Measurements from ENCODE around the gene TIMP1. TPM values are rescaled to one million over a fixed set of nuclear protein-coding genes. Genes with fewer than 3 reads are reported as not detected.
A peak's percentile ranks its signal among the peaks of the same experiment; 100 is the strongest.

TIMP1 gene
- total and polyA plus RNA-seq, 5 experiments from 2014 or later = 31.3 to 75.5 (median 49.9) TPM

GRCh38 chrX:47613082-47613481, 30.8 kb downstream of the TIMP1 start:
- ATAC-seq (no peak), DNase-seq (no peak)
- POLR2A ChIA-PET = no interaction called here
- no peak overlapping the region for H3K27ac Mint-ChIP-seq
- H3K27me3 Mint-ChIP-seq = peaks cover 0 to 1% (median 0%) of the 10 kb centered on the region in 5 donors
- H3K4me3 Mint-ChIP-seq = no peak overlapping the region
- H3K4me1 Mint-ChIP-seq = peaks cover 3 to 5% (median 3%) of the 10 kb centered on the region in 4 donors
- H3K36me3 Mint-ChIP-seq = no peaks in the 10 kb centered on the region
- no peaks in the 10 kb centered on the region for H3K9me3 Mint-ChIP-seq

GRCh38 chrX:47614618-47615017, 32.4 kb downstream of the TIMP1 start:
- DNase-seq (no peak), ATAC-seq (no peak)
- POLR2A ChIA-PET = no interaction called here
- H3K27me3 Mint-ChIP-seq = peaks cover 0 to 4% (median 0%) of the 10 kb centered on the region in 5 donors
- no peak overlapping the region for H3K27ac Mint-ChIP-seq
- no peaks in the 10 kb centered on the region for H3K36me3 Mint-ChIP-seq
- H3K9me3 Mint-ChIP-seq = peaks cover 0 to 2% (median 0%) of the 10 kb centered on the region in 9 donors
- H3K4me3 Mint-ChIP-seq = no peak overlapping the region
- peaks cover 0 to 3% (median 2%) of the 10 kb centered on the region in 4 donors for H3K4me1 Mint-ChIP-seq

GRCh38 chrX:47618923-47619485, 36.8 kb downstream of the TIMP1 start:
- Mint-ChIP-seq H3K9me3 (peaks cover 0 to 2% (median 0%) of the 10 kb centered on the region in 9 donors), H3K36me3 (no peaks in the 10 kb centered on the region), H3K27me3 (peaks cover 0 to 4% (median 0%) of the 10 kb centered on the region in 5 donors), H3K4me3 (peak overlapping the region; percentile 16 to 72 (median 59)), H3K4me1 (peaks cover 5 to 19% (median 18%) of the 10 kb centered on the region in 4 donors), H3K27ac (peak overlapping the region in 1 of 10 donors; percentile 57)
- DNase-seq = no peak
- no peak for ATAC-seq
- POLR2A ChIA-PET = interaction anchor here (0.6 kb wide), 1 partner anchor 245 kb away, joined by 3 read pairs; no protein-coding TSS in a partner anchor

- peaks cover 0 to 4% (median 0%) of the 10 kb centered on the region in 5 donors for H3K27me3 Mint-ChIP-seq
- no peaks in the 10 kb centered on the region for H3K36me3 Mint-ChIP-seq
- peak; percentile 67 to 88 (median 78) for DNase-seq
- H3K27ac Mint-ChIP-seq = peak within 1 kb of the TSS in 3 of 10 donors; percentile 17 to 71 (median 57)
- peaks cover 0 to 2% (median 0%) of the 10 kb centered on the region in 9 donors for H3K9me3 Mint-ChIP-seq
- peaks cover 5 to 22% (median 21%) of the 10 kb centered on the region in 4 donors for H3K4me1 Mint-ChIP-seq
- ATAC-seq = peak; percentile 72 to 81
- H3K4me3 Mint-ChIP-seq = peak within 1 kb of the TSS; percentile 43 to 72 (median 62)
- POLR2A ChIA-PET = interaction anchor here (0.6 kb wide), 2 partner anchors 246 to 372 kb away, joined by 3 to 4 read pairs; no protein-coding TSS in a partner anchor
These were observed 37.5 kb downstream of the TIMP1 start, which contains the start of gene SYN1 for GRCh38 chrX:47619486-47620302. SYN1 (minus strand) TSS chrX:47619857; CDS start chrX:47619728, 129 bp downstream.

GRCh38 chrX:47620303-47620685, 38.1 kb downstream of the TIMP1 start:
- POLR2A ChIA-PET = interaction anchor here (0.6 kb wide), 1 partner anchor 373 kb away, joined by 4 read pairs; no protein-coding TSS in a partner anchor
- H3K4me3 Mint-ChIP-seq = peak overlapping the region in 9 of 10 donors; percentile 25 to 70 (median 43)
- peak overlapping the region in 2 of 10 donors; percentile 17 to 71 for H3K27ac Mint-ChIP-seq
- ATAC-seq (no peak), DNase-seq (no peak)
- peaks cover 7 to 22% (median 21%) of the 10 kb centered on the region in 4 donors for H3K4me1 Mint-ChIP-seq
- H3K9me3 Mint-ChIP-seq = peaks cover 0 to 2% (median 0%) of the 10 kb centered on the region in 9 donors
- peaks cover 0 to 4% (median 0%) of the 10 kb centered on the region in 5 donors for H3K27me3 Mint-ChIP-seq
- H3K36me3 Mint-ChIP-seq = no peaks in the 10 kb centered on the region

- Mint-ChIP-seq H3K27me3 (peaks cover 0 to 4% (median 0%) of the 10 kb centered on the region in 5 donors), H3K9me3 (peaks cover 0 to 2% (median 0%) of the 10 kb centered on the region in 9 donors), H3K36me3 (peaks cover 0 to 2% (median 0%) of the 10 kb centered on the region in 3 donors), H3K4me3 (peak overlapping the region in 1 of 10 donors; percentile 14), H3K27ac (no peak overlapping the region), H3K4me1 (peaks cover 7 to 23% (median 21%) of the 10 kb centered on the region in 4 donors)
- ATAC-seq = no peak
- no peak for DNase-seq
- POLR2A ChIA-PET = no interaction called here
These were observed 39.6 kb downstream of the TIMP1 start for GRCh38 chrX:47621851-47622250.

- Mint-ChIP-seq H3K36me3 (peaks cover 0 to 2% (median 0%) of the 10 kb centered on the region in 3 donors), H3K9me3 (peaks cover 0 to 2% (median 0%) of the 10 kb centered on the region in 9 donors), H3K27me3 (peaks cover 0 to 2% (median 0%) of the 10 kb centered on the region in 5 donors), H3K27ac (peak overlapping the region in 6 of 10 donors; percentile 19 to 82 (median 50)), H3K4me1 (peaks cover 7 to 34% (median 22%) of the 10 kb centered on the region in 4 donors), H3K4me3 (peak overlapping the region; percentile 79 to 92 (median 88))
- POLR2A ChIA-PET = interaction anchor here (0.5 to 2.1 kb wide), 6 partner anchors 12 to 67 kb away, joined by 3 to 13 read pairs (median 3); partner anchors contain the start of gene TIMP1
- ATAC-seq (peak; percentile 72 to 80), DNase-seq (peak in 9 of 10 donors; percentile 23 to 76 (median 50))
These were observed 41.3 kb downstream of the TIMP1 start for GRCh38 chrX:47623540-47624027.

- no peak for ATAC-seq
- POLR2A ChIA-PET = no interaction called here
- peak overlapping the region in 3 of 10 donors; percentile 14 to 54 (median 15) for H3K4me3 Mint-ChIP-seq
These were observed 43.1 kb downstream of the TIMP1 start for GRCh38 chrX:47625365-47625764.

GRCh38 chrX:47628982-47629381, 46.7 kb downstream of the TIMP1 start:
- Mint-ChIP-seq H3K4me1 (peaks cover 9 to 34% (median 25%) of the 10 kb centered on the region in 4 donors), H3K9me3 (no peaks in the 10 kb centered on the region), H3K27me3 (no peaks in the 10 kb centered on the region), H3K36me3 (peaks cover 0 to 2% (median 0%) of the 10 kb centered on the region in 3 donors), H3K4me3 (peak overlapping the region; percentile 76 to 86 (median 82)), H3K27ac (peak overlapping the region in 9 of 10 donors; percentile 29 to 94 (median 80))
- ATAC-seq = peak; percentile 28 to 46
- POLR2A ChIA-PET = interaction anchor here (0.5 to 1.3 kb wide), 3 partner anchors 20 to 73 kb away, joined by 3 to 4 read pairs (median 3); no protein-coding TSS in a partner anchor
- DNase-seq = peak in 1 of 10 donors; percentile 30

More at GRCh38 chrX:47625365-47625764, 43.1 kb downstream of the TIMP1 start:
- no peak overlapping the region for H3K27ac Mint-ChIP-seq
- peaks cover 0 to 2% (median 0%) of the 10 kb centered on the region in 3 donors for H3K36me3 Mint-ChIP-seq
- no peaks in the 10 kb centered on the region for H3K9me3 Mint-ChIP-seq
- no peak for DNase-seq
- peaks cover 0 to 1% (median 0%) of the 10 kb centered on the region in 5 donors for H3K27me3 Mint-ChIP-seq
- peaks cover 13 to 40% (median 33%) of the 10 kb centered on the region in 4 donors for H3K4me1 Mint-ChIP-seq

- H3K4me1 Mint-ChIP-seq = peaks cover 9 to 30% (median 22%) of the 10 kb centered on the region in 4 donors
- H3K27ac Mint-ChIP-seq = peak within 1 kb of the TSS; percentile 81 to 94 (median 88)
- POLR2A ChIA-PET = interaction anchor here (0.9 to 2.2 kb wide), 5 partner anchors 14 to 73 kb away, joined by 3 to 7 read pairs (median 6); partner anchors contain the start of genes ELK1 and UXT
- peaks cover 0 to 2% (median 0%) of the 10 kb centered on the region in 3 donors for H3K36me3 Mint-ChIP-seq
- peak in 2 of 10 donors; percentile 32 to 36 for DNase-seq
- peak within 1 kb of the TSS; percentile 76 to 90 (median 82) for H3K4me3 Mint-ChIP-seq
- H3K27me3 Mint-ChIP-seq = no peaks in the 10 kb centered on the region
- ATAC-seq = peak; percentile 80 to 87
- no peaks in the 10 kb centered on the region for H3K9me3 Mint-ChIP-seq
These were observed 47.4 kb downstream of the TIMP1 start, which contains the start of gene CFP for GRCh38 chrX:47629419-47630200. CFP (minus strand) TSS chrX:47629930; CDS start chrX:47629844, 86 bp downstream.

GRCh38 chrX:47631676-47632075, 49.4 kb downstream of the TIMP1 start:
- ATAC-seq = no peak
- Mint-ChIP-seq H3K4me1 (peaks cover 6 to 30% (median 24%) of the 10 kb centered on the region in 4 donors), H3K9me3 (no peaks in the 10 kb centered on the region), H3K4me3 (no peak overlapping the region), H3K27me3 (no peaks in the 10 kb centered on the region), H3K36me3 (peaks cover 0 to 9% (median under 1%) of the 10 kb centered on the region in 3 donors), H3K27ac (peak overlapping the region in 1 of 10 donors; percentile 35)
- POLR2A ChIA-PET = interaction anchor here (1.1 to 2.2 kb wide), 3 partner anchors 8 to 76 kb away, joined by 3 to 7 read pairs (median 6); partner anchors contain the start of gene ELK1
- DNase-seq = no peak

All from naive thymus-derived CD8-positive, alpha-beta T cell (primary cell).